Endothelial cell of umbilical vein (primary cell): ENCODE data around the gene FAR1. TPM values are rescaled to one million over a fixed set of nuclear protein-coding genes. Genes with fewer than 3 reads are reported as not detected.

Experiments used
- BruUV-seq: library from RNA; stranded (reverse); fragments of 400-500 nt; replicated peaks from 2 replicates; lab custom pipeline; 2021; lab: Mats Ljungman, UMichigan
- CTCF ChIA-PET: fragments of 300-600, 350-600 bp; sonication (Branson Sonifier 250); formaldehyde crosslinking; loops from one replicate; lab custom pipeline; 2021; ENCODE audit warnings: antibody characterized with exemption, inconsistent platforms; lab: Charles Lee
- POLR2A ChIA-PET: fragments of 300-600, 350-600 bp; sonication (Branson Sonifier 250); formaldehyde crosslinking; loops from one replicate; lab custom pipeline; 2021; ENCODE audit warnings: antibody characterized with exemption, inconsistent platforms; lab: Charles Lee
- DNase-seq: peaks from one replicate; pipeline ENCODE4 v3.0.0-alpha.2; 2011; ENCODE audit warnings: low read depth, low spot score
- FAIRE-seq: peaks from 2 replicates; lab custom pipeline; 2011; peaks lifted over from hg19 to GRCh38; lab: Jason Lieb, UNC
- H2AFZ ChIP-seq: 2 replicates; pipeline ENCODE4 v1.6.0; 2012; ENCODE audit warnings: low read depth, low read length, control low read depth, inconsistent platforms
- H3K27ac ChIP-seq: 2 replicates; pipeline ENCODE4 v1.5.1; 2011; ENCODE audit warnings: low read depth, mild to moderate bottlenecking, control low read depth, low read length, moderate library complexity; ENCODE audit not compliant: insufficient read depth
- H3K27me3 ChIP-seq, 2 experiments: 2 replicates each; pipeline versions ENCODE4 v1.6.0 to v1.6.1; 2011; ENCODE audit warnings: low read length in 2 of 2, mixed read lengths in 1 of 2; ENCODE audit not compliant: control insufficient read depth in 2 of 2, insufficient read depth in 2 of 2
- H3K36me3 ChIP-seq, 2 experiments: 2 replicates in 1 of 2; 3 replicates in 1 of 2; pipeline ENCODE4 v1.5.1; 2011; ENCODE audit warnings: low read length in 2 of 2, mild to moderate bottlenecking in 1 of 2, moderate library complexity in 1 of 2; ENCODE audit not compliant: control insufficient read depth in 2 of 2, insufficient read depth in 2 of 2; ENCODE audit errors: extremely low read depth in 1 of 2
- H3K4me1 ChIP-seq: 3 replicates; pipeline ENCODE4 v1.5.1; 2011; ENCODE audit warnings: mild to moderate bottlenecking, low read length; ENCODE audit not compliant: control insufficient read depth, insufficient read depth; ENCODE audit errors: extremely low read depth
- H3K4me2 ChIP-seq: 2 replicates; pipeline ENCODE4 v1.6.1; 2011; ENCODE audit warnings: low read length, control low read depth, mixed read lengths; ENCODE audit not compliant: insufficient read depth
- H3K4me3 ChIP-seq, 3 experiments: fragments of 200-600 bp in 1 of 3; sonication (generic), shearing (Covaris generic) in 1 of 3; replicated peaks in 1 of 3; 2 replicates each; pipeline ENCODE4 v1.5.1; 2011 to 2016; ENCODE audit warnings: control low read depth in 3 of 3, low read length in 3 of 3, mild to moderate bottlenecking in 2 of 3, inconsistent platforms in 1 of 3, low read depth in 1 of 3, moderate library complexity in 1 of 3; ENCODE audit not compliant: insufficient read depth in 1 of 3
- H3K79me2 ChIP-seq: 2 replicates; pipeline ENCODE4 v1.6.0; 2012; ENCODE audit warnings: low read length, inconsistent platforms; ENCODE audit not compliant: control insufficient read depth, insufficient read depth
- H3K9ac ChIP-seq: replicated peaks from 2 replicates; pipeline ENCODE3; 2011; ENCODE audit warnings: low read length, control low read depth; ENCODE audit not compliant: insufficient read depth; ENCODE audit errors: extremely low read depth
- H3K9me1 ChIP-seq: replicated peaks from 3 replicates; pipeline ENCODE4 v1.6.0; 2011; ENCODE audit warnings: mild to moderate bottlenecking, low read length; ENCODE audit not compliant: control insufficient read depth, insufficient read depth; ENCODE audit errors: extremely low read depth
- H3K9me3 ChIP-seq: replicated peaks from 2 replicates; pipeline ENCODE4 v1.5.1; 2012; ENCODE audit warnings: low read length, inconsistent platforms; ENCODE audit not compliant: control insufficient read depth, insufficient read depth
- H4K20me1 ChIP-seq: replicated peaks from 2 replicates; pipeline ENCODE3; 2011; ENCODE audit warnings: mild to moderate bottlenecking, low read length; ENCODE audit not compliant: control insufficient read depth, insufficient read depth; ENCODE audit errors: extremely low read depth
- EZH2 ChIP-seq: IDR thresholded peaks from 2 replicates; pipeline ENCODE4 v1.6.1; 2012; ENCODE audit warnings: borderline replicate concordance, low read depth, mild to moderate bottlenecking, moderate library complexity, low read length, inconsistent platforms; ENCODE audit not compliant: severe bottlenecking
- FOS ChIP-seq: IDR thresholded peaks from 2 replicates; pipeline ENCODE4 v1.6.1; 2011; ENCODE audit warnings: mild to moderate bottlenecking, low read length, moderate library complexity, borderline replicate concordance; ENCODE audit not compliant: insufficient read depth
- GATA2 ChIP-seq: IDR thresholded peaks from 2 replicates; pipeline ENCODE4 v1.7.0; 2011; ENCODE audit warnings: low read depth, mild to moderate bottlenecking, moderate library complexity, mixed read lengths, low read length; ENCODE audit not compliant: insufficient read length, insufficient read depth
- JUN ChIP-seq: IDR thresholded peaks from 2 replicates; pipeline ENCODE4 v1.6.1; 2011; ENCODE audit warnings: borderline replicate concordance, low read depth; ENCODE audit not compliant: insufficient read length, insufficient read depth
- MYC ChIP-seq: IDR thresholded peaks from one replicate; pipeline ENCODE4 v1.6.1; 2011; ENCODE audit warnings: mild to moderate bottlenecking, low read depth, low read length
- POLR2A ChIP-seq: IDR thresholded peaks from 2 replicates; pipeline ENCODE4 v1.6.1; 2012; ENCODE audit warnings: low read depth, mild to moderate bottlenecking, control low read depth, low read length
- POLR2AphosphoS5 ChIP-seq: IDR thresholded peaks from 2 replicates; pipeline ENCODE4 v1.6.1; 2012; ENCODE audit warnings: low read depth, mild to moderate bottlenecking, control low read depth, low read length, moderate library complexity; ENCODE audit not compliant: insufficient read depth
- dilution Hi-C: fragments of 300-500 bp; cut with MboI; formaldehyde crosslinking; loops from one replicate; pipeline ENCODE4 v1.15.0; 2019; ENCODE audit warnings: low sequenced_read_pairs; ENCODE audit not compliant: extremely low pct_ligation_motif_present
- intact Hi-C: fragments of 100-400 bp; cut with micrococcal nuclease; formaldehyde crosslinking; loops from one replicate; pipeline ENCODE4 v1.10.0; 2022
- polyA plus RNA-seq, 4 experiments: library from polyadenylated mRNA; depleted of rRNA in 3 of 4; stranded (reverse) in 3 of 4; unstranded in 1 of 4; fragments of >200 nt; gene quantifications; 2 replicates each; pipeline versions ENCODE4 v1.2.1 to v1.2.3, GENCODE V29; 2011 to 2012; ENCODE audit warnings: missing spikeins in 1 of 4
- total RNA-seq: library from RNA; stranded (reverse); gene quantifications from 2 replicates; pipeline ENCODE4 v1.2.3, GENCODE V29; 2021
- TF ChIP-seq, protein P1 (sequence below), 2 donors: IDR thresholded peaks; 1 replicate in 1 of 2; 2 replicates in 1 of 2; pipeline ENCODE4 v1.5.1; 2011; ENCODE audit warnings: low read length in 2 of 2, mild to moderate bottlenecking in 2 of 2, moderate library complexity in 2 of 2, control low read depth in 1 of 2, inconsistent platforms in 1 of 2, low read depth in 1 of 2; ENCODE audit not compliant: insufficient read depth in 1 of 2; ENCODE audit errors: extremely low read depth in 1 of 2
- TF ChIP-seq, protein P2 (sequence below): IDR thresholded peaks from 2 replicates; pipeline ENCODE4 v1.6.1; 2011; ENCODE audit not compliant: insufficient read depth, insufficient read length

FAR1 gene
- total and polyA plus RNA-seq, 2 donors (not counting 3 experiments of a cell fraction or from before 2014, with no cell fraction given): 29.5 to 76.4 TPM

- Histone ChIP-seq H4K20me1 (peaks cover 12% of the 10 kb centered on the region), H2AFZ (no peak overlapping the region), H3K27me3 (no peaks in the 10 kb centered on the region), H3K27ac (no peak overlapping the region), H3K9ac (no peak overlapping the region), H3K36me3 (no peaks in the 10 kb centered on the region), H3K79me2 (peaks cover 100% of the 10 kb centered on the region), H3K4me2 (no peak overlapping the region), H3K9me3 (no peaks in the 10 kb centered on the region), H3K4me1 (peaks cover 13% of the 10 kb centered on the region), H3K4me3 (no peak overlapping the region), H3K9me1 (peaks cover 5% of the 10 kb centered on the region)
- ChIA-PET CTCF (interaction anchor here (1.5 kb wide), 1 partner anchor 8 kb away, joined by 4 read pairs; no protein-coding TSS in a partner anchor), POLR2A (no interaction called here)
- DNase-seq (no peak), FAIRE-seq (no peak)
- TF ChIP-seq POLR2AphosphoS5 (no peak), GATA2 (no peak), FOS (no peak)
- TF ChIP-seq, protein P1, sequence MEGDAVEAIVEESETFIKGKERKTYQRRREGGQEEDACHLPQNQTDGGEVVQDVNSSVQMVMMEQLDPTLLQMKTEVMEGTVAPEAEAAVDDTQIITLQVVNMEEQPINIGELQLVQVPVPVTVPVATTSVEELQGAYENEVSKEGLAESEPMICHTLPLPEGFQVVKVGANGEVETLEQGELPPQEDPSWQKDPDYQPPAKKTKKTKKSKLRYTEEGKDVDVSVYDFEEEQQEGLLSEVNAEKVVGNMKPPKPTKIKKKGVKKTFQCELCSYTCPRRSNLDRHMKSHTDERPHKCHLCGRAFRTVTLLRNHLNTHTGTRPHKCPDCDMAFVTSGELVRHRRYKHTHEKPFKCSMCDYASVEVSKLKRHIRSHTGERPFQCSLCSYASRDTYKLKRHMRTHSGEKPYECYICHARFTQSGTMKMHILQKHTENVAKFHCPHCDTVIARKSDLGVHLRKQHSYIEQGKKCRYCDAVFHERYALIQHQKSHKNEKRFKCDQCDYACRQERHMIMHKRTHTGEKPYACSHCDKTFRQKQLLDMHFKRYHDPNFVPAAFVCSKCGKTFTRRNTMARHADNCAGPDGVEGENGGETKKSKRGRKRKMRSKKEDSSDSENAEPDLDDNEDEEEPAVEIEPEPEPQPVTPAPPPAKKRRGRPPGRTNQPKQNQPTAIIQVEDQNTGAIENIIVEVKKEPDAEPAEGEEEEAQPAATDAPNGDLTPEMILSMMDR (IDR thresholded peaks at IDR 0.05; ENCODE audit: extremely low read depth in 1 of 2, insufficient read depth in 1 of 2, low read depth in 1 of 2, low read length in 2 of 2): no peak
- dilution Hi-C loops (no loop called here), intact Hi-C loops (loop anchor here (2.0 kb wide), 1 partner anchor 24 kb away; no protein-coding TSS in a partner anchor)
- no TSS peak for BruUV-seq
These were observed 8.1 kb downstream of the FAR1 start for GRCh38 chr11:13676576-13676975.

DNA sequence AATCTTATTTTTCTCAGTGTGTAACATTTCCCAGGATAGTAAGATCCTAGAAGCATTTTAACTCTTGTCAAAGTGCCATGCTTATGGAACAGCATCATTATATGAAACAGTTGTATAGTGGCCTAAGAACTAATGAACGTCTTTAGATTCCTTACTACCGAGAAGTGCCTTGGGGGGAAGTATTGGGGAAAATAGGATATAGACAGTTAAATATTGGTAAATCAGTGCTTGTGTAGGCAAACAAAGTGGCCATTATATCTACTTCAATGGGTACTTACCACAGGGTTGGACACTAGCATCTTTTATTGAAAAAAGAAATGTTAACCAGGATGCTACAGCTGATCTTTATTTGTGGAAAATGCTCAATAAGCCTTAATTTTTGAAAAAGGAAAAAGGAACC lies 11.3 kb downstream of the FAR1 start:
- no peak overlapping the region for H3K9ac ChIP-seq
- FAIRE-seq (no peak), DNase-seq (no peak)
- peaks cover 100% of the 10 kb centered on the region for H3K79me2 ChIP-seq
- no peaks in the 10 kb centered on the region for H3K36me3 ChIP-seq
- ChIA-PET CTCF (no interaction called here), POLR2A (no interaction called here)
- dilution Hi-C loops (no loop called here), intact Hi-C loops (no loop called here)
- no peaks in the 10 kb centered on the region for H3K27me3 ChIP-seq
- no peak overlapping the region for H3K27ac ChIP-seq
- no peak overlapping the region for H3K4me2 ChIP-seq
- TF ChIP-seq, protein P2, sequence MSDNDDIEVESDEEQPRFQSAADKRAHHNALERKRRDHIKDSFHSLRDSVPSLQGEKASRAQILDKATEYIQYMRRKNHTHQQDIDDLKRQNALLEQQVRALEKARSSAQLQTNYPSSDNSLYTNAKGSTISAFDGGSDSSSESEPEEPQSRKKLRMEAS: no peak
- no peak for TF ChIP-seq MYC
- no peak for TF ChIP-seq GATA2
- no peak for TF ChIP-seq EZH2
- TF ChIP-seq, protein P1 (IDR thresholded peaks at IDR 0.05; ENCODE audit: extremely low read depth in 1 of 2, insufficient read depth in 1 of 2, low read depth in 1 of 2, low read length in 2 of 2): no peak
- no peak for TF ChIP-seq POLR2AphosphoS5
- no peak for TF ChIP-seq POLR2A
- TF ChIP-seq FOS: no peak
- no peak for TF ChIP-seq JUN
- peaks cover 5% of the 10 kb centered on the region for H3K9me1 ChIP-seq
- peaks cover 5% of the 10 kb centered on the region for H4K20me1 ChIP-seq
- BruUV-seq: no TSS peak
- no peak overlapping the region for H2AFZ ChIP-seq
- no peak overlapping the region for H3K4me3 ChIP-seq
- H3K9me3 ChIP-seq: no peaks in the 10 kb centered on the region
- peaks cover 30% of the 10 kb centered on the region for H3K4me1 ChIP-seq
